ENCODE data around the gene GDF15.

Gene GDF15

GRCh38 chr19:18388960-18389725 is 3.2 kb downstream of the GDF15 start:
- TF ChIP-seq, protein P1, sequence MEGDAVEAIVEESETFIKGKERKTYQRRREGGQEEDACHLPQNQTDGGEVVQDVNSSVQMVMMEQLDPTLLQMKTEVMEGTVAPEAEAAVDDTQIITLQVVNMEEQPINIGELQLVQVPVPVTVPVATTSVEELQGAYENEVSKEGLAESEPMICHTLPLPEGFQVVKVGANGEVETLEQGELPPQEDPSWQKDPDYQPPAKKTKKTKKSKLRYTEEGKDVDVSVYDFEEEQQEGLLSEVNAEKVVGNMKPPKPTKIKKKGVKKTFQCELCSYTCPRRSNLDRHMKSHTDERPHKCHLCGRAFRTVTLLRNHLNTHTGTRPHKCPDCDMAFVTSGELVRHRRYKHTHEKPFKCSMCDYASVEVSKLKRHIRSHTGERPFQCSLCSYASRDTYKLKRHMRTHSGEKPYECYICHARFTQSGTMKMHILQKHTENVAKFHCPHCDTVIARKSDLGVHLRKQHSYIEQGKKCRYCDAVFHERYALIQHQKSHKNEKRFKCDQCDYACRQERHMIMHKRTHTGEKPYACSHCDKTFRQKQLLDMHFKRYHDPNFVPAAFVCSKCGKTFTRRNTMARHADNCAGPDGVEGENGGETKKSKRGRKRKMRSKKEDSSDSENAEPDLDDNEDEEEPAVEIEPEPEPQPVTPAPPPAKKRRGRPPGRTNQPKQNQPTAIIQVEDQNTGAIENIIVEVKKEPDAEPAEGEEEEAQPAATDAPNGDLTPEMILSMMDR (conservative IDR thresholded peaks at IDR 0.05; ENCODE audit: low read depth, low read length): no peak
- H3K4me3 ChIP-seq (ENCODE audit: low read length): peak overlapping the region; percentile 88
- DNase-seq (ENCODE audit: low read depth): no peak

- no peak for DNase-seq (ENCODE audit: low read depth)
- TF ChIP-seq, protein P1 (conservative IDR thresholded peaks at IDR 0.05; ENCODE audit: low read depth, low read length): no peak
- H3K4me3 ChIP-seq (ENCODE audit: low read length): peak overlapping the region; percentile 88
Observed at GRCh38 chr19:18389726-18390064, 3.7 kb downstream of the GDF15 start.

- DNase-seq (ENCODE audit: low read depth): no peak
- no peak overlapping the region for H3K4me3 ChIP-seq (ENCODE audit: low read length)
Observed at GRCh38 chr19:18390065-18390907, 4.3 kb downstream of the GDF15 start.

DNA sequence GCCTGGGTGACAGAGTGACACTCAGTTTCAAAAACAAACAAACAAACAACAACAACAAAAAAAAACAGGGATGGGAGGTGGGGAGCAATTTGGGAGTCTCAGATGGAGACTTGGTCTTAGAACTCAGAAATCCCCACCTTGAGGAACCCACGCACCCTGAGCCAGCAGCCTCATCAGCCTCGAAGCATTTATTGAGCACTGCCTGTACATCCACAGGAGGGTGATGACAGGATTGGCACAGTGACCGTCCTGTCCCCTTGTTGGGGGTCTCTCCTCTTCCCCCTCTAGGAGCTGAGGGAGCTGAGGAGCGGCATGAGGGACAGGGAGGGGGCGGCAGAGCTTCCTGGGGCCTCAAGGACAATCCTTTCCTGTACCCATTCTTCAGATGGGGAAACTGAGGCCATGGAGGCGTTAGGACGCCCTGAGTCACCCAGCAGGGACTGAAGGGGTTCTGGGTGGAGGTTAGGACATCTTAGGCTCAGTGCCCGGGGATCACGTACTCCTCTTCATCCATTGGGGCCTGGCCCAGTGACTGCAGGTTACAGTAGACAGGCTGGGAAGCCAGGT is 5.6 kb downstream of the GDF15 start:
- TF ChIP-seq, protein P1 (conservative IDR thresholded peaks at IDR 0.05; ENCODE audit: low read depth, low read length): no peak
- no peak overlapping the region for H3K4me3 ChIP-seq (ENCODE audit: low read length)
- no peak for DNase-seq (ENCODE audit: low read depth)

More at GRCh38 chr19:18390065-18390907, 4.3 kb downstream of the GDF15 start:
- TF ChIP-seq, protein P1 (conservative IDR thresholded peaks at IDR 0.05; ENCODE audit: low read depth, low read length): no peak

DNA sequence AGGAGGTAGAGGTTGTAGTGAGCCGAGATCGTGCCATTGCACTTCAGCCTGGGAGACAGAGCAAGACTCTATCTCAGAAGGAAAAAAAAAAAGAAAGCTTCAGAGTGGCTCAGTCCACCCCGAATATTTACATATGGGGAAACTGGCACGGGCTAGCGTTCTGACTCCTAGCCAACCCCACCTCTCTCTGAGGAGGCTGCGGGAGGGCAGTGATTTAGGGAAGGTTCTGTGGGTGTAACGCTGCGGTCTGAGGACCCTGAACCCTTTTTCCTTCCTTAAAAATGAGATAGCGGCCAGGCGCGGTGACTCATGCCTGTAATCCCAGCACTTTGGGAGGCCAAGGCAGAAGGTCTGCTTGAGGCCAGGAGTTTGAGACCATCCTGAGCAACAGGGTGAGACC is 6.5 kb downstream of the GDF15 start:
- TF ChIP-seq, protein P1 (conservative IDR thresholded peaks at IDR 0.05; ENCODE audit: low read depth, low read length): no peak
- H3K4me3 ChIP-seq (ENCODE audit: low read length): no peak overlapping the region
- DNase-seq (ENCODE audit: low read depth): no peak

- no peak overlapping the region for H3K4me3 ChIP-seq (ENCODE audit: low read length)
- no peak for DNase-seq (ENCODE audit: low read depth)
- TF ChIP-seq, protein P1 (conservative IDR thresholded peaks at IDR 0.05; ENCODE audit: low read depth, low read length): no peak
Observed at GRCh38 chr19:18392926-18393325, 7.0 kb downstream of the GDF15 start.
